Measurements from ENCODE around the gene TSACC. TPM values are rescaled to one million over a fixed set of nuclear protein-coding genes. Genes with fewer than 3 reads are reported as not detected.
A peak's percentile ranks its signal among the peaks of the same experiment; 100 is the strongest.

Gene TSACC
- total and polyA plus RNA-seq, 2 donors (not counting 1 experiment from before 2014, with no cell fraction given) = 0.69 to 1.2 TPM

DNA sequence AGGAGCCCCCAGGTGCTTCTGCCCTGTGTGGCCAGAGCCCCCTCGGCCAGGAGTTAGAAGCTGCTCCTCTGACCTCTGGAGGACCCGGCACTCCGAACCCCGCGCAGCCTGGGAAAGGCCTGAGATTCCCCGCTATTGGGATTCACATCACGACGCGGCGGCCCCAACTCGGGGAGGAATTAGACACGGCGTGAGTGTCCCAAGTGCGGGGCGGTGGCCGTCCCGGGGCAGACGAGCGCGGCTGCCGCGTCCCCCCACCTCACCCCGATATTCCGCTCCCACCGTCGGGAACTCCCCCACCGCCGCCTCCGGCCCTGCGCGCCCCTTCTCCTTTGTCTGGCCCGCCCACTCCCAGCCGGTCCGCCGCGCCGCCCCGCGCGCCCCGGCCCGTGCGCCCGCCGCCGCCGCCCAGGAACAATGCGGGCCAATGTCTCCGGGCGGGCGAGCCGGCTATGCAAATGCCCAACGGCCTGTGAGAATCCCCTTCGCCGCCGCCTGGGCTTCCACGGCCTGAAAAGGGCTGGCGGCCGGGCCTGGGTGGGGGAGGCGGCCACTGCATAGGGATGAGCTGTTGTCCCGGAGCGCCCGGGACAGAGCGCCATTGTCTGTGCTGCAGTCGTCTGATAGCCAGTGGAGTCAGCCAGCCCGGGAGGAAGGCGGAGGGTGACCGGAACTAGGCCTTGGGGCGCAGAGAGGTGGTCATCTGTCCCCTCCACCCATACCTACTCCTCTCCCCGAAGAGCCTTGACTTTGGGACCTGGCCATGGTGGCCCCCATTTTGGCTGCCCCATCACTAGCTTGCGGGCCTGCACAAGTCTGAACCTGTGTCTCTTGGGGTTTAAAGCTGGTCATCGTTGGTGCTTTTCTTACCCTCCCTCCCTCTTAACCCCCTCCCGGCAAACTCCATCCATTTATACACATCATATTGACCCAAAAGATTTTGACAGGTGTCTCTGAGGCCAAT is 50.1 kb downstream of the TSACC start:
- Mint-ChIP-seq H3K4me1 (peaks cover 8% of the 10 kb centered on the region), H3K27ac (no peak overlapping the region), H3K9me3 (ENCODE audit: insufficient read depth) (no peaks in the 10 kb centered on the region), H3K27me3 (peaks cover 28% of the 10 kb centered on the region), H3K4me3 (no peak overlapping the region)
- 16% methylated on average over 70 of the region's 73 CpGs for WGBS (ENCODE audit: insufficient coverage)
- H3K9ac ChIP-seq (ENCODE audit: low read length) = no peak overlapping the region
- TF ChIP-seq EZH2 (IDR thresholded peaks at IDR 0.05; ENCODE audit: borderline replicate concordance, insufficient read depth, low read depth, low read length, poor library complexity, severe bottlenecking) (no peak), CTCF (IDR thresholded peaks at IDR 0.05) (no peak)
- peaks cover 0 to 3% (median 0%) of the 10 kb centered on the region in 3 donors for H3K9me3 ChIP-seq (ENCODE audit: control extremely low read depth in 1 of 3, control insufficient read depth in 2 of 3, insufficient read depth in 1 of 3, low read length in 2 of 3)
- no peak overlapping the region for H3K27ac ChIP-seq (ENCODE audit: low read length in 2 of 2)
- ChIA-PET POLR2A (no interaction called here), CTCF (interaction anchor here (1.3 to 3.9 kb wide), 4 partner anchors 35 to 472 kb away, joined by 3 to 44 read pairs (median 18); partner anchors contain the start of gene NTRK1)
- no peaks in the 10 kb centered on the region for H3K79me2 ChIP-seq (ENCODE audit: control insufficient read depth, insufficient read depth, low read length)
- intact Hi-C loops (cut with micrococcal nuclease) = no loop called here
- H3K4me2 ChIP-seq (replicated peaks; ENCODE audit: low read depth, low read length, poor library complexity, severe bottlenecking) = peak overlapping the region; percentile 40
- peak; percentile 33 for DNase-seq
- H2AFZ ChIP-seq (ENCODE audit: insufficient read depth, low read depth, low read length, poor library complexity, severe bottlenecking) = no peak overlapping the region
- no peaks in the 10 kb centered on the region for H4K20me1 ChIP-seq (ENCODE audit: control insufficient read depth, insufficient read depth, low read length, poor library complexity, severe bottlenecking)
- peaks cover 4 to 19% of the 10 kb centered on the region in 2 donors for H3K4me1 ChIP-seq (ENCODE audit: control insufficient read depth in 2 of 2, insufficient read depth in 2 of 2, low read length in 2 of 2)
- H3K4me3 ChIP-seq (ENCODE audit: control extremely low read depth in 1 of 5, extremely low read depth in 1 of 5, insufficient read depth in 1 of 5, low read depth in 2 of 5, low read length in 4 of 5) = no peak overlapping the region
- no peaks in the 10 kb centered on the region for H3K36me3 ChIP-seq (replicated peaks in 1 of 2; ENCODE audit: control extremely low read depth in 1 of 2, control insufficient read depth in 1 of 2, extremely low read depth in 1 of 2, insufficient read depth in 2 of 2, low read length in 1 of 2)
- H3K27me3 ChIP-seq (replicated peaks in 1 of 4; ENCODE audit: control extremely low read depth in 1 of 4, control insufficient read depth in 3 of 4, insufficient read depth in 4 of 4, low read length in 3 of 4) = peaks cover 0 to 53% (median 15%) of the 10 kb centered on the region in 4 experiments
- ATAC-seq (ENCODE audit: low read depth) = no peak

DNA sequence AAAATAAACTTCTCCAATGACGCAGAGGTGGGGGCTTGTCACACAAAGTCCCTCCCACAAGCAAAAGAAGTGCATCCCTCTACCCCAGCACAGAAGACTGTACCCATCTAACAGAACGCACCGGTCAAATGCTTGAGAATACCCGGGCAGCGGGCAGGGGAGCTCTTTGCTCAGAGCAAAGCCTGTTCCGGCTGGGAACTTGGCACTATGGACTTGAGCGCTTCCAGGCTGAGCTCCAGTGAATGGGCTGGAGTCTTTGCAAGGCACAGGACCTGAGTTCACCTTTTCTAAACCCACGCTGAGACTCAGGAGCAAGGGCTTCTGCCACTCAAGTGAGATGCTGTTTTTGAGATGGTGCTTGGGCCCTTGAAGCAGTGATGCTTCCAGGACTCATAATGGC is 51.0 kb downstream of the TSACC start:
- POLR2A ChIA-PET = no interaction called here
- Histone ChIP-seq H3K27ac (ENCODE audit: low read length in 2 of 2) (no peak overlapping the region), H3K79me2 (ENCODE audit: control insufficient read depth, insufficient read depth, low read length) (no peaks in the 10 kb centered on the region), H3K9me3 (ENCODE audit: control extremely low read depth in 1 of 3, control insufficient read depth in 2 of 3, insufficient read depth in 1 of 3, low read length in 2 of 3) (peaks cover 0 to 3% (median 0%) of the 10 kb centered on the region in 3 donors), H3K4me2 (replicated peaks; ENCODE audit: low read depth, low read length, poor library complexity, severe bottlenecking) (no peak overlapping the region), H3K4me3 (ENCODE audit: control extremely low read depth in 1 of 5, extremely low read depth in 1 of 5, insufficient read depth in 1 of 5, low read depth in 2 of 5, low read length in 4 of 5) (no peak overlapping the region), H2AFZ (ENCODE audit: insufficient read depth, low read depth, low read length, poor library complexity, severe bottlenecking) (no peak overlapping the region), H3K9ac (ENCODE audit: low read length) (no peak overlapping the region), H3K36me3 (replicated peaks in 1 of 2; ENCODE audit: control extremely low read depth in 1 of 2, control insufficient read depth in 1 of 2, extremely low read depth in 1 of 2, insufficient read depth in 2 of 2, low read length in 1 of 2) (no peaks in the 10 kb centered on the region), H3K27me3 (replicated peaks in 1 of 4; ENCODE audit: control extremely low read depth in 1 of 4, control insufficient read depth in 3 of 4, insufficient read depth in 4 of 4, low read length in 3 of 4) (peaks cover 0 to 53% (median 15%) of the 10 kb centered on the region in 4 experiments), H3K4me1 (ENCODE audit: control insufficient read depth in 2 of 2, insufficient read depth in 2 of 2, low read length in 2 of 2) (peaks cover 4 to 19% of the 10 kb centered on the region in 2 donors), H4K20me1 (ENCODE audit: control insufficient read depth, insufficient read depth, low read length, poor library complexity, severe bottlenecking) (no peaks in the 10 kb centered on the region)
- CTCF ChIA-PET = interaction anchor here (1.2 to 2.5 kb wide), 3 partner anchors 45 to 472 kb away, joined by 3 to 16 read pairs (median 3); partner anchors contain the start of gene NTRK1
- ATAC-seq (ENCODE audit: low read depth) (no peak), DNase-seq (no peak)
- Mint-ChIP-seq H3K27ac (no peak overlapping the region), H3K4me1 (peaks cover 8% of the 10 kb centered on the region), H3K4me3 (no peak overlapping the region), H3K27me3 (peaks cover 29% of the 10 kb centered on the region), H3K9me3 (ENCODE audit: insufficient read depth) (no peaks in the 10 kb centered on the region)
- intact Hi-C loops (cut with micrococcal nuclease) = no loop called here
- 99% methylated on average over 8 of the region's 8 CpGs for WGBS (ENCODE audit: insufficient coverage)
- TF ChIP-seq CTCF (IDR thresholded peaks at IDR 0.05) = no peak

Data from B cell (primary cell).